ENCODE measurements around the gene IGSF23. TPM values are rescaled to one million over a fixed set of nuclear protein-coding genes. Genes with fewer than 3 reads are reported as not detected.

Gene IGSF23
- total and polyA plus RNA-seq, 2 experiments from 2014 or later = 0.63 TPM; not detected in 1

DNA sequence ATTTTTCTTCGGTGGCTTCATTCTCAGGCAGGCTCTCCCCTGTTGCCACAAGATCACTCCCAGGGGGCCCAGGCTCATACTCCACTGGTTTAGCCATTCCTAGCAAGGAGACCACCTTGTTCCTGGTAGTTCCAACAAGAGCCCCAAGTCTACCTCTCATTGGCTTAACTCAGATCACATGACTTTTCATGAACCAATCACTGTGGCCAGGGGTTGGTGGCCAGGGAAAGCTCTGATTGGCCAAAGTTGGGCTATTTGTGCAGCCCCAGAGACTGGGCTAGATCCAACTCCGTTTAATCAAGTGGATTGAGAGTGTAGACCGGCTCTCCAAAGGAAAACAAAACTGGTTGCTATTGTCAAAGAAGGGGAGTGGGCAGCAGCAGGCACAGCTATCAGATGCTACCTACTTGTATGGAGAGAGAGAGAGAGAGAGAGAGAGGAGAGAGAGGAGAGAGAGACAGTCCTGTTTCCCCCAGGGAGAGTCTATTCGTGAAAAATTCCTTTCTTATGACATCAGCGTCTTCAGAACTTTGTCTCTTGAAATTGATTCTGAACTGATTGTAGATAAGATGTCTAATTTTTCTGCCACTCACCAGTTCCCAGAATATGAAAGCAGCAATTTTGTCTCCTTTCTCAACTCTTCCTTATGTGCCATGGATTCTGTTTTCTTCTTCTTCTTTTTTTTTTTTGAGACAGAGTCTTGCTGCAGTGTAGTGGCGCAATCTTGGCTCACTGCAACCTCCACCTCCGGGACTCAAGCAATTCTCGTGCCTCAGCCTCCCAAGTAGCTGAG lies 63.9 kb downstream of the IGSF23 start:
- Histone ChIP-seq H4K20me1 (ENCODE audit: insufficient read depth) (no peaks in the 10 kb centered on the region), H3K79me2 (ENCODE audit: insufficient read depth) (no peaks in the 10 kb centered on the region), H3K4me2 (ENCODE audit: unreplicated experiment) (peak overlapping the region; percentile 12), H3K27me3 (replicated peaks; ENCODE audit: insufficient read depth) (no peaks in the 10 kb centered on the region), H3K9ac (no peak overlapping the region), H3K9me3 (ENCODE audit: low read depth) (no peaks in the 10 kb centered on the region), H3K4me1 (ENCODE audit: insufficient read depth) (peaks cover 9% of the 10 kb centered on the region), H3K36me3 (ENCODE audit: low read depth) (no peaks in the 10 kb centered on the region), H3F3A (ENCODE audit: insufficient read depth) (peaks cover 17% of the 10 kb centered on the region), H3K9me2 (ENCODE audit: insufficient read depth) (no peaks in the 10 kb centered on the region), H3K27ac (no peak overlapping the region), H3K4me3 (no peak overlapping the region), H2AFZ (no peak overlapping the region)
- no peak for TF ChIP-seq EZH2phosphoT487 (IDR thresholded peaks at IDR 0.05; ENCODE audit: insufficient read depth, low read depth)
- no peak for TF ChIP-seq EZH2 (IDR thresholded peaks at IDR 0.05; ENCODE audit: insufficient read depth, poor library complexity, severe bottlenecking)
- peak; percentile 67 for DNase-seq
- in situ Hi-C loops (cut with MboI) = no loop called here
- WGBS, 2 experiments (ENCODE audit: low coverage in 1 of 2, low lambda C conversion rate in 2 of 2, missing lambda C conversion rate in 2 of 2) = 61 to 62% methylated on average over 8 of the region's 8 CpGs

GRCh38 chr19:44680536-44680935 lies 67.2 kb downstream of the IGSF23 start:
- H3K4me3 ChIP-seq = no peak overlapping the region
- H2AFZ ChIP-seq = no peak overlapping the region
- no peaks in the 10 kb centered on the region for H3K36me3 ChIP-seq (ENCODE audit: low read depth)
- H3K9ac ChIP-seq = no peak overlapping the region
- H3K27ac ChIP-seq = no peak overlapping the region
- no peaks in the 10 kb centered on the region for H3K27me3 ChIP-seq (replicated peaks; ENCODE audit: insufficient read depth)
- H3K9me3 ChIP-seq (ENCODE audit: low read depth) = no peaks in the 10 kb centered on the region
- TF ChIP-seq EZH2phosphoT487 (IDR thresholded peaks at IDR 0.05; ENCODE audit: insufficient read depth, low read depth) (no peak), EZH2 (IDR thresholded peaks at IDR 0.05; ENCODE audit: insufficient read depth, poor library complexity, severe bottlenecking) (no peak)
- peaks cover 13% of the 10 kb centered on the region for H3K4me1 ChIP-seq (ENCODE audit: insufficient read depth)
- peaks cover 17% of the 10 kb centered on the region; the same call in 1 of the 2 replicates for H3F3A ChIP-seq (ENCODE audit: insufficient read depth)
- no peaks in the 10 kb centered on the region for H3K9me2 ChIP-seq (ENCODE audit: insufficient read depth)
- in situ Hi-C loops (cut with MboI) = no loop called here
- no peaks in the 10 kb centered on the region for H3K79me2 ChIP-seq (ENCODE audit: insufficient read depth)
- no peak overlapping the region for H3K4me2 ChIP-seq (ENCODE audit: unreplicated experiment)
- no peaks in the 10 kb centered on the region for H4K20me1 ChIP-seq (ENCODE audit: insufficient read depth)
- no peak for DNase-seq

- Histone ChIP-seq H3F3A (ENCODE audit: insufficient read depth) (peaks cover 14% of the 10 kb centered on the region; the same call in 1 of the 2 replicates), H3K4me3 (no peak overlapping the region), H3K9me2 (ENCODE audit: insufficient read depth) (no peaks in the 10 kb centered on the region), H2AFZ (no peak overlapping the region), H3K9me3 (ENCODE audit: low read depth) (no peaks in the 10 kb centered on the region), H3K36me3 (ENCODE audit: low read depth) (no peaks in the 10 kb centered on the region), H3K27me3 (replicated peaks; ENCODE audit: insufficient read depth) (no peaks in the 10 kb centered on the region), H3K4me2 (ENCODE audit: unreplicated experiment) (no peak overlapping the region), H3K9ac (no peak overlapping the region), H3K27ac (no peak overlapping the region), H4K20me1 (ENCODE audit: insufficient read depth) (no peaks in the 10 kb centered on the region), H3K4me1 (ENCODE audit: insufficient read depth) (peaks cover 11% of the 10 kb centered on the region), H3K79me2 (ENCODE audit: insufficient read depth) (no peaks in the 10 kb centered on the region)
- DNase-seq = no peak
- TF ChIP-seq EZH2 (IDR thresholded peaks at IDR 0.05; ENCODE audit: insufficient read depth, poor library complexity, severe bottlenecking) (no peak), EZH2phosphoT487 (IDR thresholded peaks at IDR 0.05; ENCODE audit: insufficient read depth, low read depth) (no peak)
- in situ Hi-C loops (cut with MboI) = no loop called here
- WGBS, 2 experiments (ENCODE audit: low coverage in 1 of 2, low lambda C conversion rate in 2 of 2, missing lambda C conversion rate in 2 of 2) = 87% methylated on average over 11 to 12 of the region's 15 CpGs
These were observed 68.8 kb downstream of the IGSF23 start for GRCh38 chr19:44681992-44682790.

- Histone ChIP-seq H3K79me2 (ENCODE audit: insufficient read depth) (no peaks in the 10 kb centered on the region), H3K4me3 (no peak overlapping the region), H3K9me3 (ENCODE audit: low read depth) (no peaks in the 10 kb centered on the region), H4K20me1 (ENCODE audit: insufficient read depth) (no peaks in the 10 kb centered on the region), H3K27me3 (replicated peaks; ENCODE audit: insufficient read depth) (no peaks in the 10 kb centered on the region), H3K9ac (no peak overlapping the region), H3K4me2 (ENCODE audit: unreplicated experiment) (no peak overlapping the region), H2AFZ (no peak overlapping the region), H3F3A (ENCODE audit: insufficient read depth) (peaks cover 9% of the 10 kb centered on the region; the same call in 1 of the 2 replicates), H3K4me1 (ENCODE audit: insufficient read depth) (0 out of 2 replicates have a peak, but pooled peaks cover 6% of the 10 kb centered on the region), H3K9me2 (ENCODE audit: insufficient read depth) (no peaks in the 10 kb centered on the region), H3K27ac (no peak overlapping the region), H3K36me3 (ENCODE audit: low read depth) (no peaks in the 10 kb centered on the region)
- WGBS, 2 experiments (ENCODE audit: low coverage in 1 of 2, low lambda C conversion rate in 2 of 2, missing lambda C conversion rate in 2 of 2) = 94 to 95% methylated on average over 2 of the region's 2 CpGs
- in situ Hi-C loops (cut with MboI) = no loop called here
- TF ChIP-seq EZH2 (IDR thresholded peaks at IDR 0.05; ENCODE audit: insufficient read depth, poor library complexity, severe bottlenecking) (no peak), EZH2phosphoT487 (IDR thresholded peaks at IDR 0.05; ENCODE audit: insufficient read depth, low read depth) (no peak)
- DNase-seq = no peak
These were observed 69.4 kb downstream of the IGSF23 start for GRCh38 chr19:44682807-44683206.

Data from GM23248 (cell line).